CD4-positive, alpha-beta T cell treated with Interleukin-15 for 4 hours (primary cell): ENCODE measurements around the gene PCSK2.

Experiments
- DNase-seq: peaks from one replicate; pipeline ENCODE4 v3.0.0-alpha.2; 2020; ENCODE audit warnings: low spot score

Gene PCSK2

GRCh38 chr20:17445543-17445942, 218.7 kb downstream of the PCSK2 start:
- DNase-seq, result no peak

- no peak for DNase-seq
These were observed 219.3 kb downstream of the PCSK2 start for GRCh38 chr20:17446171-17446570.

GRCh38 chr20:17448071-17448470, 221.2 kb downstream of the PCSK2 start:
- DNase-seq, result no peak

GRCh38 chr20:17449031-17449430, 222.2 kb downstream of the PCSK2 start:
- no peak for DNase-seq

- no peak for DNase-seq
These were observed 225.6 kb downstream of the PCSK2 start for GRCh38 chr20:17452441-17452840.

- no peak for DNase-seq
These were observed 226.8 kb downstream of the PCSK2 start for GRCh38 chr20:17453592-17453991.

GRCh38 chr20:17456279-17456678, 229.4 kb downstream of the PCSK2 start:
- DNase-seq, result no peak

GRCh38 chr20:17457079-17457478, 230.2 kb downstream of the PCSK2 start:
- DNase-seq, result no peak

- DNase-seq, result no peak
These were observed 230.8 kb downstream of the PCSK2 start for GRCh38 chr20:17457588-17458190.

GRCh38 chr20:17460119-17460518, 233.3 kb downstream of the PCSK2 start:
- DNase-seq, result no peak

GRCh38 chr20:17461941-17462340, 235.1 kb downstream of the PCSK2 start:
- DNase-seq, result no peak

GRCh38 chr20:17463711-17464110, 236.9 kb downstream of the PCSK2 start:
- no peak for DNase-seq

GRCh38 chr20:17465236-17465635, 238.4 kb downstream of the PCSK2 start:
- no peak for DNase-seq

GRCh38 chr20:17466641-17467040, 239.8 kb downstream of the PCSK2 start:
- DNase-seq, result no peak

- no peak for DNase-seq
These were observed 240.3 kb downstream of the PCSK2 start for GRCh38 chr20:17467120-17467655.

- no peak for DNase-seq
These were observed 241.4 kb downstream of the PCSK2 start for GRCh38 chr20:17468073-17468840.

GRCh38 chr20:17469246-17470030, 242.6 kb downstream of the PCSK2 start:
- DNase-seq, result no peak

- DNase-seq, result no peak
These were observed 243.7 kb downstream of the PCSK2 start for GRCh38 chr20:17470521-17470920.

- no peak for DNase-seq
These were observed 244.1 kb downstream of the PCSK2 start for GRCh38 chr20:17470973-17471372.

GRCh38 chr20:17471606-17472187, 244.9 kb downstream of the PCSK2 start:
- DNase-seq, result no peak

- DNase-seq, result no peak
These were observed 246.8 kb downstream of the PCSK2 start for GRCh38 chr20:17473659-17474058.

GRCh38 chr20:17479063-17479657, 252.3 kb downstream of the PCSK2 start:
- no peak for DNase-seq
